Gastroesophageal sphincter (tissue), 3 donors: ENCODE measurements around the gene CFAP410.
"Not testable (repeated sequence)": the region's sequence is repeated elsewhere in the genome, so short reads cannot be mapped to it uniquely, and the experiment has no call there.

ENCODE experiments used
- CTCF ChIP-seq, 4 experiments: fragments of 200-600 bp in 2 of 4; fragments of 450-650 bp in 2 of 4; sonication (generic) in 1 of 4; IDR thresholded peaks; one replicate each; pipeline ENCODE4 v1.5.1; 2017 to 2019; ENCODE audit warnings: antibody characterized with exemption in 4 of 4, mild to moderate bottlenecking in 2 of 4, moderate library complexity in 2 of 4
- EP300 ChIP-seq: sonication (generic); formaldehyde crosslinking; IDR thresholded peaks from one replicate; pipeline ENCODE4 v1.6.1; 2017; ENCODE audit warnings: antibody characterized with exemption, mild to moderate bottlenecking
- POLR2A ChIP-seq, 2 donors: fragments of 450-650 bp; IDR thresholded peaks; one replicate each; pipeline ENCODE4 v1.6.1; 2017; ENCODE audit warnings: antibody characterized with exemption in 2 of 2, mild to moderate bottlenecking in 2 of 2, moderate library complexity in 1 of 2

GRCh38 chr21:44342981-44343380, 3.8 kb upstream of the CFAP410 start:
- TF ChIP-seq CTCF (IDR thresholded peaks at IDR 0.05); EP300; POLR2A (IDR thresholded peaks at IDR 0.05): not testable (repeated sequence)
